T-helper 2 cell (primary cell): ENCODE measurements around the gene FAM168B.

Experiments
- DNase-seq, 5 experiments: peaks; one replicate each; pipeline versions ENCODE4 v3.0.0 to v3.0.0-alpha.2; 2012 to 2022

FAM168B gene

DNA sequence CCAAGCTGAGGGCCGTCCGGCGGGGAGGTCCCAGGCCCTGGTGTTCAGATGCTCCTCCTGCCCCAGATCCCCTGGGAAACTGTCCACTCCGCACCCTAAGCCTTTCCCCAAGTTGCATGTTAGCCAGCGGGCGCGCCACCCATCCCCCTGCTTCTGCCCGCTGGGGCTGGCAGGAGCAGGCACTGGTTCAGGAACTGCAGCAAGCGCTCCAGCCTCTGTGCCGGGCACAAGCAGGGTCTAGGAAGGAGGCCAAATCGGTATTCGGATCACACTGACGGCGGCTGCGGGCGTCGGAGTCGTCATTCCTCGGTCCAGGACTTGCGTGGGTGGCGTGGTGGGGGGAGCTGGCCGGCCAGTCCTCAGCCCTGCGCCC is 53.7 kb downstream of the FAM168B start:
- DNase-seq = no peak

DNA sequence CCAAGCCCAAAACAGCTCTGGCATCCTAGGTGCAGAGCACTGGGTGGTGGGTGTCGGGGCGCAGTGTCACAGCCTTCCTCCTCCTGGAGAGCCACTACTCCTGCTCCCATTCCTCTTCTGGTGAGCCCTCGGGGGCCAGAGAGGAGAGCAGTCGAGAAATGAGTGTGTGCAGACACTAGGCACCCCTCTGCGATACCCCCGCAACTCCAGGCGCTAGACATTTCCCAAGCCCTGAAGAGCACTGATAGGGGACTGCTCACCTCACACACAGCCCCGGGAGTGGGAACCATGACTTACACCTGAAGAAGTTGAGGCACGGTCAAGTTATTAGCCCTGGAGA is 54.2 kb downstream of the FAM168B start:
- no peak for DNase-seq

DNA sequence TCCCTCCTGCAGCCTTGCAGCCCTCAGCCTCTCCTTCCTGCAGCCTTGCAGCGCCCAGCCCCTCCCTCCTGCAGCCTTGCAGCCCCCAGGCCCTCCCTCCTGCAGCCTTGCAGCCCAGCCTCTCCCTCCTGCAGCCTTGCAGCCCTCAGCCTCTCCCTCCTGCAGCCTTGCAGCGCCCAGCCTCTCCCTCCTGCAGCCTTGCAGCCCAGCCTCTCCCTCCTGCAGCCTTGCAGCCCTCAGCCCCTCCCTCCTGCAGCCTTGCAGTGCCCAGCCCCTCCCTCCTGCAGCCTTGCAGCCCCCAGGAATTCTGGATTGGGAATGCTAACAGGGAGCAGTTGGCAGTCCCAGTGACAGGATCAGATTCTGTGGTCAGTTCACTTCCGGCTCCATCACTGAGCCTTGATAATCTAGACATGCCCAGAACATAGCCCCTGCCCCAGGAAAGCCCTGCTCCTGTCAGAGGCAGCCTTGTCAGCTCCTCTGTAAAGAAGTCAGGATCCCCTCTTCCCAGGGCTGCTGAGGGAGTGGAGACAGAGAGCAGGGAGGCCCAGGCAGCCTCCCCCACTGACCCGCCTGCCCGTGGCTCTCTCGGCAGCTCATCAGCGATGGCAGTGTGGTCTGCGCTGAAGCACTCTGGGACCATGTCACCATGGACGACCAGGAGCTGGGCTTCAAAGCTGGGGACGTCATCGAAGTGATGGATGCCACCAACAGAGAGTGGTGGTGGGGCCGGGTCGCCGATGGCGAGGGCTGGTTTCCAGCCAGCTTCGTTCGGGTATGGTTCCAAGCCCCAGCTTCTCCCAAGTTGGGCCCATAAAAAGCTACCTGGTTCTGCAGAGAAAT is 54.8 kb downstream of the FAM168B start:
- no peak for DNase-seq

GRCh38 chr2:131037398-131038257 is 55.6 kb downstream of the FAM168B start:
- no peak for DNase-seq

- DNase-seq = no peak
Measured at GRCh38 chr2:131036696-131037397, 56.4 kb downstream of the FAM168B start.

GRCh38 chr2:131036269-131036668 is 57.0 kb downstream of the FAM168B start:
- DNase-seq = no peak

- no peak for DNase-seq
Measured at GRCh38 chr2:131035826-131036231, 57.4 kb downstream of the FAM168B start.

DNA sequence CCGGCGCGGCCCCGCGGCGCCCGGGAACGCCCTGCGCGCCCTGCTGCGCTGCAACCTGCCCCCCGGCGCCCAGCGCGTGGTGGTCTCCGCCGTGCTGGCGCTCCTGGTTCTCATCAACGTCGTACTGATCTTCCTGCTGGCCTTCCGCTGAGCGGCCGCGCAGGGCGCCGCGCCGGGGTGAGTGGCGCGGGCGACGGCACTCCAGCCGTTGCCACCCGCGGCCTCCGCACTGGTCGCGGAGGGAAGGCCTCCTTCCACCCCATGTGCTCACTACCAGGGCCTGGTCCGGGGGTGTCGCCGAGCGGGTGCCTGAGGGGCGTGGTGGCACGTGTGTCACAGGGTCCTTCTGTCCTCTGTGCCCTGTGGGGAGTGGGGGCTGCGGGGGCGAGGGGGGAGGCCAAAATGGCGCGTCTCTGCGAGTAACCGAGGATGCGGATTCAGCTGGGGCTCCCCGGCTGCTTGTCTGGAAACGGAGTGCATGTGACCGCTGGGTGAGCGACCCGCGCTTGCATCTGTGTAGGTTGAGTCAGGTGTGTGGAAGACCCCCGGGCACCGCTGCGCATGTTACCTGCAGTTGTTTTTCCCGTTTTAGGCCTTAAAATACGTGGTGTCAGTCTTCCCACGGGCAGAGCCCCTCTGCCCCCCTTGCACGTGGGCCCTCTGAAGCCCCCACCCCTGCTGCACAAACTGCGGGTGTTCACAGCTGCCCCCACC is 58.0 kb downstream of the FAM168B start:
- DNase-seq = no peak

DNA sequence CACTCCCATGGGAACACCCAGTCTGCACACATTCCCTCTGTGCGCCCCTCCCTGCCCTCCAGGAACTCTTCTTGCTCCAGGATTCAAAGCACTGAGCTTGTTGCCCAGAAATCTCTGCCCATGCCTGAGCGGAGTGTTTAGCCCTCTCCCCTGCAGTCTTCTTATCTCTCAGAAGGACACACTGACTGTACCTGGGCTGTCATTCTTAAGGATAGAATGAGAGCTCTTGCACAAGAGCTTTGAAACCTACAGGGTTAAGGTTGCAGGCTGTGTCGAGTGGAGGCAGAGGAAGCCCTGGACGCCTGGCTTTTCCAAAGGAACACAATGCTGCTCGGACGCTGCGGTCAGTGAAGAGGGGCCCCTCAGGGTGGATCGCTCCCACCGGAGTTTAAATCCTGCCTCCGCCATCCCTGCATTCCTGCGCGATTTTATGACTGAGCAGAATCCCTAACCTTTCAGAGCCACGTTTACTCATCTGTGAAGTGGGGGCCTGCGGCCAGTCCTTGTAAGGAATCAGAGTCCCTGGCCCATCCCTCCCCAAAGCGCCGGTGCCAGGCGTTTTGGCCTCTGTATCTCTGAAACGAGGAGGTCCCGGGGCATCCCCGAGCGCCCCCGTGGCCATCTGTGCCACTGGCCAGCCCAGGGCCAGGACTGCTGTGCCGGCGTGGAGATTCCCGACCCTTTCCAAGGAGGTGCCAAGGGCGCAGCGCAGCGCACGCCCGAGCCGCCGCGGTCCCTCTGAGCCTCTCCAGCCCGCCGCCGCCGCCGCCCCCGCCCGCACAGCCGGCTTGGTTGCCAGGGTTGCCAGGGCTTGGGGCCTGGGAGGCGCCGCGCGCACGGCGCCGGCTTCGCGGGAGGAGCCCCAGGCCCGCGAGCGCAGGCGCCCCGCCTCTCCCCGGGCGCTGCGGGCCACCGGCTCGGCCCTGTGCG is 58.9 kb downstream of the FAM168B start:
- no peak for DNase-seq

DNA sequence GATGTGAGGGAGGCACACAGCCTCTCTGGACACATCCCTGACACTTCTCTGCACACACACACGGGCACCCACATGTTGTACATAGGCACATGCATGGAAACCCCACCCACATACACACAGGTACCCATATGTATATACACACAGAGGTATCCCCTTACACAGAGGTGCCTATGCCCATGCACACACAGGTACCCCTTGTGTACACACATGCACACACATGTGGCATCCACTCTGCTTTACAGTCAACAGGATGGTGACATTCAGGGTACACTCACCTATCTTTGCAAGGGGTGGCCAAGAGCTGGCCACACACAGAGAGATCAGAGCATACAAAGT is 59.5 kb downstream of the FAM168B start:
- DNase-seq = no peak

- DNase-seq = no peak
Measured at GRCh38 chr2:131032393-131032836, 60.8 kb downstream of the FAM168B start.

- DNase-seq = no peak
Measured at GRCh38 chr2:131031875-131032274, 61.4 kb downstream of the FAM168B start.

GRCh38 chr2:131031431-131031841 is 61.8 kb downstream of the FAM168B start:
- no peak for DNase-seq

GRCh38 chr2:131030478-131030971 is 62.7 kb downstream of the FAM168B start:
- DNase-seq = no peak

DNA sequence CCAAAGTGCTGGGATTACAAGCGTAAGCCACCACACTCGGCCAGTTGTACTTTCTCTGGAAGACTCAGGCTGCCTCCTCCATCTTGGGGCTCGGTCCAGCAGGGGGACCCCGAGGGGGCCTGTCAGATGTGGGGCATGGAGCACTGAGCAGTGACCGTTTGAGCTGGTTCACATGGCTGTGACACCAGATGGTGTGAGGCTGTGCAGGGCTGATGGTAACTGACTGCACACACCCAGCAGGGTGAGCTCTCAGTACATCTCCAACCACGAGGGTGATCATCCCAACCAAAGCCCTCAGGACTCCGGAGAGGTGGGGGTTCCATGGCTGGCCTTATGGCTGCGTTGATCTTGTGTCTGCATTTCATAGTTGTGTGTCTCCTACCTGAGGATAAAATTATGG is 63.4 kb downstream of the FAM168B start:
- no peak for DNase-seq

DNA sequence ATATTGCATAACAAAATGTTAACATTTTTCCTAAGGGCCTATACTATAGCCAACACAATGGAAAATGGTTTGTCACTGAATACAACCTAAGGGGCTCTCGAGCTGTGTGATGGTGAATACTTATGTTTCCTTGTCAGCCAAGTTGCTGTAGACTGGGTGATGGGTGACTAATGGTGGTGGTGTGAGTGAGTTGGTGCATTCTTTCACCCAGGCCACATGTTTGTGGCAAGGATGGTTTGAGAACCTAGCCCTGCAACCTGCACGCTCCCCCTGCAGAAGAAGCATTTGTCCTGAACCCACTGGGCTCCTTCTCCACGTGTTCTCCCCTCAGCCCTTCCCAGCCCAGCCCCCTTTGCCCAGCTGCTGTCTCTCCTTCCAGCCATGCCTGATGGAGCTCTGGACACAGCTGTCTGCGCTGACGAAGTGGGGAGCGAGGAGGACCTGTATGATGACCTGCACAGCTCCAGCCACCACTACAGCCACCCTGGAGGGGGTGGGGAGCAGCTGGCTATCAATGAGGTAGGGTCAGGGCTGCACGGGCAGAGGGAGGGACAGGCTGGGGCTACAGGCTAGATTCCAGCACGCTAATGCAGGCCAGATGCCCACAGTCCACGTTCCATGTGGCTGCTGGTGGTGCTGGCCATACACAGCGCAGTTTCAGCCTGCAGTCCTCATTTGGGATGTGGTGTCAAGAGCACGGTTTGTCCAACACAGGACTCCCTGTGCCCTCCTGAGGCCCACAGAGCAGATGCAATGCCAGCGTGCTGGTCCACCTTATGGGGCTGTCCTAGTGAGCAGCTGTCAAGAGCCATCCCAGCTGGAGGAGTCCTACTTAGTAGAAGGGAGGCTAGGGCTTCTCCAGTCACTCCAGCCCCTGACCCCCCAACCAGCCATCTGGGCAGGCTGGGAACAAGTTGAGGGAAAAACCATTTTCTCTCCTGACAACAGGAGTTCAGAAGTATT is 65.4 kb downstream of the FAM168B start:
- no peak for DNase-seq

DNA sequence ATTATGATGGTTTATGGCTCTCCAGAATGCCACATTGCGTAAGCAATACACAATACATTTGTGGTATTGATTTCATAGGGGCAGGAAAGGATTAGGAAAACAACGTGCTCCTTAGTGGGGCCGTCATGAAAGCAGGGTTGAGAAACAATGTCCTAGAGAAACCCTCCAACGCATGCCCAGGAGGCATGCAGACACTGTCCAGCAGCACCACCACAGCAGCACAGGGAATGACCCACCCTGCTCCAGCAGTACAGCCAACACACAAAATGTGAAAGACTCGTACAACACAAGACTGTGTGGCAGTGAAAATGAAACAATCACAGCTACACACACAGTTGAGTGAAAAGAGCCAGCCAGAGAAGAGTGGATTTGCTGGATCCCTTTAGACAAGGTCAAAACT is 66.3 kb downstream of the FAM168B start:
- no peak for DNase-seq

DNA sequence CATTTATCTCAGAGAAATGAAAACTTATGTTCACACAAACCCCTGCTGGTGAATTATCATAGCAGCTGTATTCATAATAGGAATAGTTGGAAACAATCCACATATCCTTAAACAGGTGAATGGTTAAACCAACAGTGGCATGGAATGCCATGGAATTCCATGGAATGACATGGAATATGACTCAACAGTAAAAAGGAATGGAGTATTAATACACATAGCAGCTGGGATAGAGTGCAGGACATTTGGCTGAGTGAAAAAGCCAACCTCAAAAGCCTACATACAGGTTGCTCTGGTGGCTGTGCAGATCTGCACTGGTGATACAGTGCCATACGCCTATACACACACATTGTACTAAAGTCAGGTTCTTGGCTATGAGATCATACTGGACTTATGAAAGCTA is 69.5 kb downstream of the FAM168B start:
- DNase-seq = no peak

GRCh38 chr2:131022731-131023130 is 70.5 kb downstream of the FAM168B start:
- no peak for DNase-seq
